ENCODE measurements around the gene MRPL37.
"Not testable (repeated sequence)": the region's sequence is repeated elsewhere in the genome, so short reads cannot be mapped to it uniquely, and the experiment has no call there.

MRPL37 gene

GRCh38 chr1:54219688-54220003 is 19.7 kb downstream of the MRPL37 start:
- no peak for DNase-seq (ENCODE audit: low read depth in 2 of 2)

GRCh38 chr1:54220004-54220811 is 20.2 kb downstream of the MRPL37 start:
- no peak for DNase-seq (ENCODE audit: low read depth in 2 of 2)

- no peak for DNase-seq (ENCODE audit: low read depth in 2 of 2)
These were observed 21.3 kb downstream of the MRPL37 start for GRCh38 chr1:54221113-54221834.

GRCh38 chr1:54221867-54222484 is 22.0 kb downstream of the MRPL37 start:
- no peak for DNase-seq (ENCODE audit: low read depth in 2 of 2)

GRCh38 chr1:54222711-54223110 is 22.7 kb downstream of the MRPL37 start:
- no peak for DNase-seq (ENCODE audit: low read depth in 2 of 2)

GRCh38 chr1:54223441-54224202 is 23.7 kb downstream of the MRPL37 start:
- DNase-seq (ENCODE audit: low read depth in 2 of 2), result no peak

GRCh38 chr1:54224233-54224632 is 24.3 kb downstream of the MRPL37 start:
- DNase-seq (ENCODE audit: low read depth in 2 of 2), result no peak

GRCh38 chr1:54225378-54225777 is 25.4 kb downstream of the MRPL37 start:
- no peak for DNase-seq (ENCODE audit: low read depth in 2 of 2)

GRCh38 chr1:54225986-54226559 is 26.1 kb downstream of the MRPL37 start:
- no peak for DNase-seq (ENCODE audit: low read depth in 2 of 2)

- no peak for DNase-seq (ENCODE audit: low read depth in 2 of 2)
These were observed 27.2 kb downstream of the MRPL37 start for GRCh38 chr1:54227091-54227602.

GRCh38 chr1:54227891-54228310 is 27.9 kb downstream of the MRPL37 start:
- DNase-seq (ENCODE audit: low read depth in 2 of 2), result no peak

- DNase-seq (ENCODE audit: low read depth in 2 of 2), result no peak
These were observed 28.7 kb downstream of the MRPL37 start for GRCh38 chr1:54228638-54229079.

- no peak for DNase-seq (ENCODE audit: low read depth in 2 of 2)
These were observed 29.4 kb downstream of the MRPL37 start for GRCh38 chr1:54229281-54229891.

GRCh38 chr1:54230507-54231339 is 30.8 kb downstream of the MRPL37 start:
- no peak for DNase-seq (ENCODE audit: low read depth in 2 of 2)

GRCh38 chr1:54233196-54233595 is 33.2 kb downstream of the MRPL37 start:
- not testable (repeated sequence) for DNase-seq (ENCODE audit: low read depth in 2 of 2)

- no peak for DNase-seq (ENCODE audit: low read depth in 2 of 2)
These were observed 34.3 kb downstream of the MRPL37 start for GRCh38 chr1:54234284-54234683.

- DNase-seq (ENCODE audit: low read depth in 2 of 2), result no peak
These were observed 37.6 kb downstream of the MRPL37 start for GRCh38 chr1:54237586-54237985.

- no peak for DNase-seq (ENCODE audit: low read depth in 2 of 2)
These were observed 38.5 kb downstream of the MRPL37 start for GRCh38 chr1:54238353-54239034.

- no peak for DNase-seq (ENCODE audit: low read depth in 2 of 2)
These were observed 39.0 kb downstream of the MRPL37 start for GRCh38 chr1:54239035-54239383.

GRCh38 chr1:54239631-54240031 is 39.7 kb downstream of the MRPL37 start:
- no peak for DNase-seq (ENCODE audit: low read depth in 2 of 2)
